Measurements from ENCODE around the gene KLHL28.

The KLHL28 gene

DNA sequence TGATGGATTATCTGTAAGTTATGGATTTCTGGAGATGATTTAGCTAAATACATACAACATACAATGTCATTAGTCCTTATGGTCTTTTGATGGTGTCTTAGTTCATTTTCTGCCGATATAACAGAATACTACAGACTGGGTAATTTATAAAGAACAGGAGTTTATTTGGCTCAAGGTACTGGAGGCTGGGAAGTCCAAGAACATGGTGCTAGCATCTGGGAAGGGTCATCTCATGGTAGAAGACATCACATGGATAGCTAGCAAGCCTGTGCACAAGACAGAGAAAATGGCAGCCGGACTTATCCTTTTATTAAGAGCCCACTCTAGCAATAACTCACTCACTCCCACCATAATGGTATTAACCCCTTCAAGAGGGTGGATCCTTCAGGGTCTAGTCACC lies 24.2 kb downstream of the KLHL28 start:
- Histone ChIP-seq H3K27me3 (replicated peaks; ENCODE audit: control insufficient read depth, insufficient read depth, low read length) (no peaks in the 10 kb centered on the region), H3K9me3 (ENCODE audit: control insufficient read depth, low read length) (no peaks in the 10 kb centered on the region), H3K4me3 (ENCODE audit: low read length) (no peak overlapping the region), H3K36me3 (ENCODE audit: control insufficient read depth, insufficient read depth, low read length, severe bottlenecking) (peaks cover 35% of the 10 kb centered on the region), H3K4me1 (ENCODE audit: control insufficient read depth, insufficient read depth, low read length) (peaks cover 3% of the 10 kb centered on the region), H3K9ac (ENCODE audit: low read length) (no peak overlapping the region)
- no peak for DNase-seq (ENCODE audit: low read depth)

DNA sequence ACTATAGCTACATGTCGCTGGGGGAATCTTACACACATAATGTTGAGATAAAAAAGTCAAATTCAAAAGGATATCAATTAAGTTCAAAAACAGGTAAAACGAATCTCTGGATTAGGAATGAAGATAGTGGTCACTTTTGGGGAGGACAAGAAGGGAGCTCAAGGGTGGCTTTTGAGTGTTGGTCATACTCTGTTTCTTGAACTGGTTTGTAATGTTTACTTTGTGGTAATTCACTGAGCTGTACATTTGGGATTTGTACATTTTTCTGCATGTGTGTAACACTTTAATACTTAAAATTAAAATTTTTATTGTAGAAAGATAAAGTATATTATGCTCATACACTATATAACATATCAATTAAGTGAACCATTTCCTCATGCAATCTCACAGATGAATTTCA lies 26.6 kb downstream of the KLHL28 start:
- no peaks in the 10 kb centered on the region for H3K9me3 ChIP-seq (ENCODE audit: control insufficient read depth, low read length)
- no peak for DNase-seq (ENCODE audit: low read depth)
- peaks cover 3% of the 10 kb centered on the region for H3K4me1 ChIP-seq (ENCODE audit: control insufficient read depth, insufficient read depth, low read length)
- H3K4me3 ChIP-seq (ENCODE audit: low read length), result no peak overlapping the region
- H3K9ac ChIP-seq (ENCODE audit: low read length), result no peak overlapping the region
- peaks cover 30% of the 10 kb centered on the region for H3K36me3 ChIP-seq (ENCODE audit: control insufficient read depth, insufficient read depth, low read length, severe bottlenecking)
- no peaks in the 10 kb centered on the region for H3K27me3 ChIP-seq (replicated peaks; ENCODE audit: control insufficient read depth, insufficient read depth, low read length)

DNA sequence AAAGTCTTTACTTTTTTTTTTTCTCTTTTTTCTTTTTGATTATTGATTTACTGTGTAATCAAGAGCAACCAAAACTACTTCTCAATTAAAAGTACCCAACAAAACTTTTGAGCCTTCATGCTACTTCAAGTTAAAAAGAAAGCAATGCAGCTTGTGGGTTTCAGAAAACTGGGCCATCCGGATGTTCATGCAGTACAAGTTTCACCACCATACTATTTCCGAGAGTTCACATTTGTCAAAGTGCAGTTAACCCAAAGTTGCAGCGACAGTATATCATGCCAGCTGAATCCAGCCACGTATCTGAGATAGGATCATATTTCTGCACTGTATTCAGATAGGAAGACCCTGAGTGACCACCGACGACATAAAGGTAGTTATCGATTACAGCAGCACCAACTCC lies 33.0 kb downstream of the KLHL28 start:
- Histone ChIP-seq H3K9me3 (ENCODE audit: control insufficient read depth, low read length) (no peaks in the 10 kb centered on the region), H3K4me3 (ENCODE audit: low read length) (no peak overlapping the region), H3K4me1 (ENCODE audit: control insufficient read depth, insufficient read depth, low read length) (no peaks in the 10 kb centered on the region), H3K9ac (ENCODE audit: low read length) (no peak overlapping the region), H3K36me3 (ENCODE audit: control insufficient read depth, insufficient read depth, low read length, severe bottlenecking) (peaks cover 21% of the 10 kb centered on the region), H3K27me3 (replicated peaks; ENCODE audit: control insufficient read depth, insufficient read depth, low read length) (no peaks in the 10 kb centered on the region)
- no peak for DNase-seq (ENCODE audit: low read depth)

DNA sequence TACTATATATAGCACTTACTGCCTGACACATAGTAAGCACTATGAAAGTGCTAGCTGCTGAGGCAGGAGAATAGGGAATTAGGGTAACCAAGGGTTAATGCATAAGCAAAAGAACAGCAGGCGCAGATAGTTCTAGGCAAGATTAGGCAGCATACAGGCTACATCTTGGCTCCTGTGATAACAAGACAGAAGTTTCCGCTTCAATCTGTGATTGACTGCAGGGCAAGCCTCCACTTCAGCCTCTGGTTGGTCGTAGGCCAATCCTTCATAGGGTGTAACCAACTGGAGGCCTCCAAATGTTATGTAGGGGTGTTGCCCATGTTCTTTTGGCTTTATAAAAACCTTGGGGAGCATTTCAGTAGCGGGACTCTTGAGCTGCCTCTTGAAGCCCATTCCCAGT lies 46.9 kb downstream of the KLHL28 start:
- Histone ChIP-seq H3K4me1 (ENCODE audit: control insufficient read depth, insufficient read depth, low read length) (peaks cover 2% of the 10 kb centered on the region), H3K9me3 (ENCODE audit: control insufficient read depth, low read length) (no peaks in the 10 kb centered on the region), H3K9ac (ENCODE audit: low read length) (peak overlapping the region; percentile 41), H3K36me3 (ENCODE audit: control insufficient read depth, insufficient read depth, low read length, severe bottlenecking) (no peaks in the 10 kb centered on the region), H3K4me3 (ENCODE audit: low read length) (peak overlapping the region; percentile 76), H3K27me3 (replicated peaks; ENCODE audit: control insufficient read depth, insufficient read depth, low read length) (peaks cover 4% of the 10 kb centered on the region)
- no peak for DNase-seq (ENCODE audit: low read depth)

DNA sequence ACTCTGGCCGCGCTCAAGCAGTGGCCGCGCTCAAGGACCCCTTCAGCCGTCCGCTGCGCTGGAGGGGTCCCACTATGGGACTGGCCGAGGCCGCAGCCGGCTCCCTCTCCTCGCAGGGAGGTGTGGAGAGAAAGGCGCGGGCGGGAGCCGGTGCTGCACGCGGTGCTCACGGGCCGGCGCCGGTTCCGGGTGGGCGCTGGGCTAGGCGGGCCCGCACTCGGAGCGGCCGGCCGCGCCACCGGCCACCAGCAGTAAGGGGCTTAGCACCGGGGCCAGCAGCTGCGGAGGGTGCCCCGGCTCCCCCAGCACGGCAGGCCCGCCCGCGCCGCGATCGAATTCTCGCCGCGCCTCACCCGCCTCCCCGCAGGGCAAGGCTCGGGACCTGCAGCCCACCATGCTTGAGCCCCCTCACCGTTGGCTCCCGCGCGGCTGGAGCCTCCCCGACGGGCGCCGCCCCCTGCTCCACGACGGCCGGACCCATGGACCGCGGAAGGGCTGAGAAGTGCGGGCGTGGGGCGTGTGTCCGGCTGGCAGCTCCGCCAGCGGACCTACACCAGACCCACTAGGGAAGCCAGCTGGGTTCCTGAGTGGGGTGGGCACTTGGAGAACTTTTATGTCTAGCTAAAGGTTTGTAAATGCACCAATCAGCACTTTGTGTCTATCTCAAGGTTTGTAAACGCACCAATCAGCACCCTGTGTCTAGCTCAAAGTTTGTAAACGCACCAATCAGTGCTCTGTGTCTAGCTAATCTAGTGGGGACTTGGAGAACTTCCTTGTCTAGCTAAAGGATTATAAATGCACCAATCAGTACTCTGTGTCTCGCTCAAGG lies 49.5 kb downstream of the KLHL28 start:
- Histone ChIP-seq H3K4me1 (ENCODE audit: control insufficient read depth, insufficient read depth, low read length) (peaks cover 2% of the 10 kb centered on the region), H3K9me3 (ENCODE audit: control insufficient read depth, low read length) (no peaks in the 10 kb centered on the region), H3K9ac (ENCODE audit: low read length) (peak overlapping the region; percentile 64), H3K4me3 (ENCODE audit: low read length) (peak overlapping the region; percentile 75), H3K36me3 (ENCODE audit: control insufficient read depth, insufficient read depth, low read length, severe bottlenecking) (no peaks in the 10 kb centered on the region), H3K27me3 (replicated peaks; ENCODE audit: control insufficient read depth, insufficient read depth, low read length) (peaks cover 4% of the 10 kb centered on the region)
- DNase-seq (ENCODE audit: low read depth), result no peak

DNA sequence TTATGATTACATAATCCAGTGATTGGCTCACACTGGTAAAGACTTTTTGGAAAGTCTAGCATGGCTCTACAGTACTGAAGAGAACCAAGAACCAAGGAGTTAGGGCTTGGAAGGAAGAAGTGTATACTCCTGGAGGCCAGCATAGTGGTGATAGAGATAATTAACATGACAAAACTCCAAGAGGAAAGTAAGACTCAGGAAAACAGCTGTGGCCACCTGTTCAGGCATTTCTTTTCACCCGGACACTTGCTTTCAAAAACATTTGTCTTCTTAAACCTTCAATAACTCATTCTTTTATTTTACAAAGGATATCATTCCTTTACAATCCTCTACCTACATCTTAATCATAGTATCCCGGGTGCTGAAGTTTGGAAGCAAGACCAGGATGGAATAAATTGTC lies 50.9 kb downstream of the KLHL28 start:
- H3K36me3 ChIP-seq (ENCODE audit: control insufficient read depth, insufficient read depth, low read length, severe bottlenecking), result peaks cover 9% of the 10 kb centered on the region
- H3K27me3 ChIP-seq (replicated peaks; ENCODE audit: control insufficient read depth, insufficient read depth, low read length), result peaks cover 4% of the 10 kb centered on the region
- no peaks in the 10 kb centered on the region for H3K9me3 ChIP-seq (ENCODE audit: control insufficient read depth, low read length)
- H3K9ac ChIP-seq (ENCODE audit: low read length), result no peak overlapping the region
- DNase-seq (ENCODE audit: low read depth), result no peak
- H3K4me3 ChIP-seq (ENCODE audit: low read length), result no peak overlapping the region
- peaks cover 2% of the 10 kb centered on the region for H3K4me1 ChIP-seq (ENCODE audit: control insufficient read depth, insufficient read depth, low read length)

DNA sequence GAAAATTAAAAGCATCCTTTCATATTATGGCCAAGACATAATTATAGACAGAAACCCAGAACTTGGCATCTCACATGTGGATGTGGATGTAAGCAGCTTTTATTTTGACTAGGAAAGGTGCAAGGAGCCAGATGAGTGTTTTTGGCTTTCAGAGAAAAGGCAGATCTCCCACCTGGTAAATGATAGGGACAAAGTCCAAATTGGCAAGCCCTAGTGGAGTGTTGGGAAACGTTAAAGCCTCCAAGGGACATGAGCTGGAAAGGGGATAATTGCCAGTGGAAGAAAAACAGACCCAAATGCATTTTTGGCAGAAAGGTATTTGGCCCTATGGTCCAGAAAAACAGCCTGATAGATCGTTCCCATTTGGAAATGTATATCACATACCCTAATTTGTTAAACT lies 60.1 kb downstream of the KLHL28 start:
- Histone ChIP-seq H3K36me3 (ENCODE audit: control insufficient read depth, insufficient read depth, low read length, severe bottlenecking) (peaks cover 33% of the 10 kb centered on the region), H3K9me3 (ENCODE audit: control insufficient read depth, low read length) (no peaks in the 10 kb centered on the region), H3K4me3 (ENCODE audit: low read length) (no peak overlapping the region), H3K4me1 (ENCODE audit: control insufficient read depth, insufficient read depth, low read length) (peaks cover 21% of the 10 kb centered on the region), H3K9ac (ENCODE audit: low read length) (no peak overlapping the region), H3K27me3 (replicated peaks; ENCODE audit: control insufficient read depth, insufficient read depth, low read length) (no peaks in the 10 kb centered on the region)
- no peak for DNase-seq (ENCODE audit: low read depth)

DNA sequence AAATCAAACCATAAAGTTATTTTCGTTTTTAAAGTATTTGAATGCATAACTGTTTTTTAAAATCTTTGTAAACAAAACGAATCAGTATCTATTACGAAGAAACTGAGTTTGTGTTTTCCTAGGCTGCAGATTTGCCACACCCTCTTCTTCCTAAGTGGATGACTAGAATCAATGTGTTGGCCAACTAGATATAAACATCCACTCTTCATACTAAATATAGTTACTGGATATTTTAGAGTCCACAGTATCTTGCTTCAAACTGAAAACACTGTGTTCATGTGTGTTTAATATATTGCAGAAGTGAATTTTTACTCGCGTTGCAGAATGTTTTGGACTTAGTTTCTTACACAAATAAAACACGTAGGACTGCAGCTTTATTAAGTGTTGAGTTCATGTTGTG lies 63.2 kb downstream of the KLHL28 start:
- Histone ChIP-seq H3K27me3 (replicated peaks; ENCODE audit: control insufficient read depth, insufficient read depth, low read length) (no peaks in the 10 kb centered on the region), H3K9me3 (ENCODE audit: control insufficient read depth, low read length) (no peaks in the 10 kb centered on the region), H3K4me1 (ENCODE audit: control insufficient read depth, insufficient read depth, low read length) (peaks cover 34% of the 10 kb centered on the region), H3K36me3 (ENCODE audit: control insufficient read depth, insufficient read depth, low read length, severe bottlenecking) (peaks cover 6% of the 10 kb centered on the region), H3K9ac (ENCODE audit: low read length) (peak overlapping the region; percentile 91), H3K4me3 (ENCODE audit: low read length) (peak overlapping the region; percentile 87)
- peak; percentile 54 for DNase-seq (ENCODE audit: low read depth)

DNA sequence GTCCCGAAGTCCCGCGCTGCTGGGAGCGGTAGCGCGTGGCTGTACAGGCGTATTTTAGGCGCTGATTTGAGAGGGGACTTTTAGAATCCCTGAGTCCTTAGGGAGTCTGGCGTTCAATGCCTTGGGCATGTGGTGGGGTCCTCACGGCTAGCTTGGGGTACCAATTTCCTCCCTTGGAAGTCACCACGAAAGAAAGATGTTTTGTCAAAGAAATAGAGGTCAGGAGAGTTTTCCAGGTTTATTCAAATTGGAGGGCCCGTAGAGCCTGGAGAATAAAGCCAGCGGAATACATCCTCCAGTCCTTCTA lies 63.9 kb downstream of the KLHL28 start:
- Histone ChIP-seq H3K4me3 (ENCODE audit: low read length) (peak overlapping the region; percentile 87), H3K36me3 (ENCODE audit: control insufficient read depth, insufficient read depth, low read length, severe bottlenecking) (peaks cover 3% of the 10 kb centered on the region), H3K9ac (ENCODE audit: low read length) (peak overlapping the region; percentile 91), H3K27me3 (replicated peaks; ENCODE audit: control insufficient read depth, insufficient read depth, low read length) (no peaks in the 10 kb centered on the region), H3K9me3 (ENCODE audit: control insufficient read depth, low read length) (no peaks in the 10 kb centered on the region), H3K4me1 (ENCODE audit: control insufficient read depth, insufficient read depth, low read length) (peaks cover 34% of the 10 kb centered on the region)
- DNase-seq (ENCODE audit: low read depth), result no peak

DNA sequence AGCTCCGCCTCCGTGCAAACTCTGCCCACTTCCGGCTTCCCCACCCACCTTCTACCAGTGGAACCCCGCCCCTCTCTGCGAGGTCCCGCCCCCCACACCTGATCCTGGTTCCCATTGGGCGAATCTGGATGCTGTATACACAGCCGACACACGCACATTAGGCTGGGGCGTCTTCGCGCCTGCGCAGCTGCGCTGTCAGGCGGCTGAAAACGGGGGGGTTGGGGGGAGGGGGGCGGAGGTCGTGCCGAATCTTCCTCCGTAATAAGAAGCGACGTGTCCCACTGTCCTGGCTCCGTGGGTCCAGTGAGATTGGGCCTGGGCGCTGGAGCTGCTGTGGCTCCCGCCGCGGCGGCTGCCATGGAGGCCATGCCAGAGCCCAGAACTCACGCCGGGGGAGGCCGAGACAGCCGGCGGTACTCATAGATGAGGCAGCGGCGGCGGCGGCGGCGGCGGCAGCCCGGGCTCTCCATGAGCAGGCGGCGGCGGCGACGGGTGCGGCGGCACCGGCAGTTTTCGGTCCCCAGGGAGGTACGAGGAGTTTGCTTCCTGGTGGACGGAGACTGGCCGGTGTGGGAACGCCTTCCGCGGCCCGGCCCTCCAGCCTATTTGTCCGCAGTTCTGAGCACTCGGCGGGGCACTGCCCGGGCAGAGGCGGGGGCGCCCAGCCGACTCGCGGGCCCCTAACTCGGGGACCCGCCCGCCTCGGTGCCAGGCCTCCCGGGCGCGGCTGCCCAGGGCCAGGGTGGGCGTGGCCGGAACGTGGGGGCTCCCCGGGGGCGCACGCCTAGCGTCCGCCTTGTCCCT lies 64.5 kb downstream of the KLHL28 start:
- Histone ChIP-seq H3K9ac (ENCODE audit: low read length) (peak overlapping the region; percentile 91), H3K4me3 (ENCODE audit: low read length) (peak overlapping the region; percentile 87), H3K4me1 (ENCODE audit: control insufficient read depth, insufficient read depth, low read length) (peaks cover 34% of the 10 kb centered on the region), H3K36me3 (ENCODE audit: control insufficient read depth, insufficient read depth, low read length, severe bottlenecking) (peaks cover 3% of the 10 kb centered on the region), H3K27me3 (replicated peaks; ENCODE audit: control insufficient read depth, insufficient read depth, low read length) (no peaks in the 10 kb centered on the region), H3K9me3 (ENCODE audit: control insufficient read depth, low read length) (no peaks in the 10 kb centered on the region)
- peak; percentile 99 for DNase-seq (ENCODE audit: low read depth)

DNA sequence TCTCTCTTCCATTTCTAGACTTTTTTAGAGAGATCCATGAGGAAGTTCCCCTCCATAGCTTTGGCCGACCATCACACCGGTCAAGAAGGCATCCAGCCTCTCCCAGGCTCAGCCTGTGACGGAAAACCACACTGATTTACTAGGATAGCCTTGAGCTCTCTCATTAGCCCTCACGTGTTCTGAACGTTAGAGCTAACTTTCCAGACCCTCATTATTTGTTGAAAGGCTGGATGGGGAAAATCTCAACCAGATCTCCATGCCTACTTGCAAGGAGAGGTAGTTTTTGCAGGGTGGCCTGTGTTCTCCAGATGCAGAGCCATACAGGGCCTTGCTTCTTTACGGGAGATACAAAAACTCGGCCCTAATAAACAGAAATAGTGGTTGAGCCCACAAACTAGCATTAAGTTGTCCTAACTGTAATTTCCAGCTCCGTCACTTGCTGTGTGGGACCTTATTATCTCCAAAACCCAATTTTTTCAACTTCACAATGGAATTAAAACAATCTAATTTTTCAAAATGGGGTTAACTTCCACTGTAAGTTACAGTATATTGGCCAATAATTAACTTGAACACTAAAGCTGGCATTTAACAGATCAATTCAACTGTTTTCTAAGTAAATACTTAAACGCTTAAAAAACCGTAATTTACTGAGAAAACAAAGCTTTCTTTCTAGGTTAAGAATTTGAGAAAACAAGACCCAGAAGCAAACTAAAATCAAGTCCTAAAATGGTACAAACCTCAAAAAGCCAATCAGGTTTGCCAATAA lies 65.3 kb downstream of the KLHL28 start:
- Histone ChIP-seq H3K4me3 (ENCODE audit: low read length) (peak overlapping the region; percentile 73), H3K9me3 (ENCODE audit: control insufficient read depth, low read length) (no peaks in the 10 kb centered on the region), H3K36me3 (ENCODE audit: control insufficient read depth, insufficient read depth, low read length, severe bottlenecking) (peaks cover 3% of the 10 kb centered on the region), H3K4me1 (ENCODE audit: control insufficient read depth, insufficient read depth, low read length) (peaks cover 31% of the 10 kb centered on the region), H3K27me3 (replicated peaks; ENCODE audit: control insufficient read depth, insufficient read depth, low read length) (no peaks in the 10 kb centered on the region), H3K9ac (ENCODE audit: low read length) (peak overlapping the region; percentile 52)
- DNase-seq (ENCODE audit: low read depth), result no peak
